Liver (tissue), 9 donors: ENCODE results near the gene PFKL. TPM values are rescaled to one million over a fixed set of nuclear protein-coding genes. Genes with fewer than 3 reads are reported as not detected.

Experiments used
- DNase-seq: peaks from one replicate; pipeline ENCODE4 v3.0.0-alpha.2; 2017; ENCODE audit warnings: low spot score
- H3K27ac ChIP-seq, 2 donors: one replicate each; pipeline ENCODE4 v1.7.0; 2013; ENCODE audit warnings: inconsistent platforms in 2 of 2, low read length in 2 of 2, control low read depth in 1 of 2, low read depth in 1 of 2, mild to moderate bottlenecking in 1 of 2
- H3K27me3 ChIP-seq, 4 donors: one replicate each; pipeline versions ENCODE4 v1.6.1 to v1.7.0; 2013; ENCODE audit warnings: low read length in 3 of 4, inconsistent platforms in 1 of 4, mild to moderate bottlenecking in 1 of 4, moderate library complexity in 1 of 4; ENCODE audit not compliant: control insufficient read depth in 4 of 4, insufficient read depth in 4 of 4
- H3K36me3 ChIP-seq, 4 donors: one replicate each; pipeline versions ENCODE4 v1.6.1 to v1.7.0; 2013; ENCODE audit warnings: low read length in 3 of 4, mild to moderate bottlenecking in 3 of 4, low read depth in 1 of 4, moderate library complexity in 1 of 4; ENCODE audit not compliant: control insufficient read depth in 4 of 4, insufficient read depth in 3 of 4
- H3K4me1 ChIP-seq, 4 donors: one replicate each; pipeline versions ENCODE4 v1.6.1 to v1.7.0; 2013; ENCODE audit warnings: low read length in 3 of 4, mild to moderate bottlenecking in 3 of 4, moderate library complexity in 1 of 4; ENCODE audit not compliant: control insufficient read depth in 4 of 4, insufficient read depth in 4 of 4
- H3K4me3 ChIP-seq, 3 donors: one replicate each; pipeline versions ENCODE4 v1.6.1 to v1.7.0; 2013; ENCODE audit warnings: low read length in 3 of 3, control low read depth in 1 of 3, low read depth in 1 of 3, mild to moderate bottlenecking in 1 of 3
- H3K9ac ChIP-seq, 2 donors: one replicate each; pipeline ENCODE4 v1.7.0; 2013; ENCODE audit warnings: low read length in 2 of 2, mild to moderate bottlenecking in 2 of 2, moderate library complexity in 2 of 2, control low read depth in 1 of 2, low read depth in 1 of 2
- H3K9me3 ChIP-seq, 4 donors: one replicate each; pipeline versions ENCODE4 v1.6.1 to v1.7.0; 2013; ENCODE audit warnings: low read length in 3 of 4; ENCODE audit not compliant: control insufficient read depth in 4 of 4
- ATF3 ChIP-seq: IDR thresholded peaks from 2 replicates; pipeline ENCODE4 v1.6.1; 2016; ENCODE audit warnings: antibody characterized with exemption
- EGR1 ChIP-seq, 2 donors: IDR thresholded peaks; 2 replicates each; pipeline ENCODE4 v1.6.1; 2016 to 2018; ENCODE audit warnings: antibody characterized with exemption in 2 of 2, low read depth in 2 of 2
- FOXA1 ChIP-seq: IDR thresholded peaks from 2 replicates; pipeline ENCODE4 v1.6.1; 2016; ENCODE audit warnings: antibody characterized with exemption
- FOXA2 ChIP-seq: IDR thresholded peaks from 2 replicates; pipeline ENCODE4 v1.6.1; 2016; ENCODE audit warnings: antibody characterized with exemption
- GABPA ChIP-seq, 2 donors: IDR thresholded peaks in 1 of 2; conservative IDR thresholded peaks in 1 of 2; 2 replicates each; pipeline ENCODE4 v1.6.1; 2016; ENCODE audit warnings: antibody characterized with exemption in 2 of 2, mild to moderate bottlenecking in 1 of 2, moderate library complexity in 1 of 2
- HNF4A ChIP-seq, 2 donors: conservative IDR thresholded peaks; 2 replicates each; pipeline ENCODE4 v1.6.1; 2016; ENCODE audit warnings: antibody characterized with exemption in 2 of 2, mild to moderate bottlenecking in 2 of 2
- RAD21 ChIP-seq, 2 donors: IDR thresholded peaks; 2 replicates each; pipeline ENCODE4 v1.6.1; 2016; ENCODE audit warnings: antibody characterized with exemption in 2 of 2, mild to moderate bottlenecking in 2 of 2
- REST ChIP-seq: IDR thresholded peaks from 2 replicates; pipeline ENCODE4 v1.6.1; 2016; ENCODE audit warnings: antibody characterized with exemption, mild to moderate bottlenecking
- SP1 ChIP-seq: IDR thresholded peaks from 2 replicates; pipeline ENCODE4 v1.6.1; 2018; ENCODE audit warnings: antibody characterized with exemption, mild to moderate bottlenecking
- TAF1 ChIP-seq: conservative IDR thresholded peaks from 2 replicates; pipeline ENCODE4 v1.6.1; 2016; ENCODE audit warnings: antibody characterized with exemption, mild to moderate bottlenecking
- YY1 ChIP-seq: IDR thresholded peaks from 2 replicates; pipeline ENCODE4 v1.6.1; 2016; ENCODE audit warnings: antibody characterized with exemption, mild to moderate bottlenecking
- WGBS: extraction: QIAGEN DNeasy Blood & Tissue Kit; methylation state at CpG from one replicate; pipeline ENCODE4 v1.1.7; 2013; 5-methylcytosine and 5-hydroxymethylcytosine counted together
- polyA plus RNA-seq, 2 donors: library from polyadenylated mRNA; stranded (reverse) in 1 of 2; unstranded in 1 of 2; fragments of 200-250 nt in 1 of 2; fragments of >200 nt in 1 of 2; fragmentation: Nextera tagmentation in 1 of 2; extraction: Ambion mirVana in 1 of 2; gene quantifications; one replicate each; pipeline versions ENCODE4 v1.2.1 to v1.2.3, GENCODE V29; 2013 to 2015
- total RNA-seq, 2 donors: library from RNA; depleted of rRNA; stranded (reverse); fragments of >200 nt; gene quantifications; one replicate each; pipeline ENCODE4 v1.2.3, GENCODE V29; 2014
- donor health status: healthy.
- donor health status: healthy.
- donor health status: healthy.
- donor health status: healthy.
- donor health status: healthy.

The PFKL gene
- total and polyA plus RNA-seq, 4 donors, result 48.1 to 98.4 (median 81.0) TPM

GRCh38 chr21:44315691-44316203 lies 15.9 kb downstream of the PFKL start:
- Histone ChIP-seq H3K4me3 (no peak overlapping the region), H3K9ac (no peak overlapping the region), H3K27me3 (no peaks in the 10 kb centered on the region), H3K27ac (no peak overlapping the region), H3K4me1 (no peaks in the 10 kb centered on the region), H3K9me3 (no peaks in the 10 kb centered on the region), H3K36me3 (peaks cover 12 to 72% (median 21%) of the 10 kb centered on the region in 4 donors)
- WGBS, result 93% methylated on average over 16 of the region's 16 CpGs
- DNase-seq, result no peak
- no peak for TF ChIP-seq EGR1 (IDR thresholded peaks at IDR 0.05; ENCODE audit: low read depth in 2 of 2)
- no peak for TF ChIP-seq REST
- TF ChIP-seq HNF4A (conservative IDR thresholded peaks at IDR 0.05), result no peak
- TF ChIP-seq ATF3, result no peak
- no peak for TF ChIP-seq FOXA2

GRCh38 chr21:44316277-44316900 lies 16.5 kb downstream of the PFKL start:
- Histone ChIP-seq H3K4me1 (no peaks in the 10 kb centered on the region), H3K4me3 (no peak overlapping the region), H3K9ac (no peak overlapping the region), H3K9me3 (no peaks in the 10 kb centered on the region), H3K36me3 (peaks cover 6 to 70% (median 20%) of the 10 kb centered on the region in 4 donors), H3K27me3 (no peaks in the 10 kb centered on the region), H3K27ac (no peak overlapping the region)
- no peak for DNase-seq
- WGBS, result 95% methylated on average over 27 of the region's 27 CpGs
- TF ChIP-seq SP1 (no peak), ATF3 (no peak), GABPA (IDR thresholded peaks at IDR 0.05 in 1 of 2, conservative IDR thresholded peaks at IDR 0.05 in 1 of 2) (no peak), FOXA1 (no peak), REST (no peak), YY1 (no peak), TAF1 (no peak), RAD21 (IDR thresholded peaks at IDR 0.05) (no peak)
